NCI-H2171 (cell line): ENCODE data around the gene MUC13.
"Not testable (repeated sequence)": the region's sequence is repeated elsewhere in the genome, so short reads cannot be mapped to it uniquely, and the experiment has no call there.

Source experiments
- DNase-seq: peaks from one replicate; lab custom pipeline; 2025; lab: John Stamatoyannopoulos, UW

Gene MUC13

GRCh38 chr3:124934577-124934976 is at the start of gene MUC13:
TSS of gene MUC13 (minus strand) at chr3:124934751. CDS start at chr3:124934712, 39 bp downstream.
- no peak for DNase-seq

- no peak for DNase-seq
Measured at GRCh38 chr3:124982855-124983254, 48.3 kb upstream of the MUC13 start.

- no peak for DNase-seq
Measured at GRCh38 chr3:124981472-124981871, 46.9 kb upstream of the MUC13 start.

- no peak for DNase-seq
Measured at GRCh38 chr3:124978627-124979026, 44.1 kb upstream of the MUC13 start.

- DNase-seq: no peak
Measured at GRCh38 chr3:124976383-124976782, 41.8 kb upstream of the MUC13 start.

GRCh38 chr3:124974691-124975090 is 40.1 kb upstream of the MUC13 start:
- no peak for DNase-seq

GRCh38 chr3:124973290-124973689 is 38.7 kb upstream of the MUC13 start:
- no peak for DNase-seq

GRCh38 chr3:124972457-124972856 is 37.9 kb upstream of the MUC13 start:
- no peak for DNase-seq

- DNase-seq: no peak
Measured at GRCh38 chr3:124969963-124970722, 35.6 kb upstream of the MUC13 start.

- DNase-seq: no peak
Measured at GRCh38 chr3:124969190-124969589, 34.6 kb upstream of the MUC13 start.

GRCh38 chr3:124967964-124968363 is 33.4 kb upstream of the MUC13 start:
- DNase-seq: no peak

- DNase-seq: no peak
Measured at GRCh38 chr3:124966521-124967445, 32.2 kb upstream of the MUC13 start.

- DNase-seq: no peak
Measured at GRCh38 chr3:124965413-124965812, 30.9 kb upstream of the MUC13 start.

- no peak for DNase-seq
Measured at GRCh38 chr3:124964387-124964786, 29.8 kb upstream of the MUC13 start.

GRCh38 chr3:124963755-124964154 is 29.2 kb upstream of the MUC13 start:
- no peak for DNase-seq

GRCh38 chr3:124962403-124962940 is 27.9 kb upstream of the MUC13 start:
- DNase-seq: no peak

- DNase-seq: no peak
Measured at GRCh38 chr3:124960698-124961097, 26.1 kb upstream of the MUC13 start.

- DNase-seq: no peak
Measured at GRCh38 chr3:124960105-124960504, 25.6 kb upstream of the MUC13 start.

- not testable (repeated sequence) for DNase-seq
Measured at GRCh38 chr3:124957951-124958350, 23.4 kb upstream of the MUC13 start.

- DNase-seq: no peak
Measured at GRCh38 chr3:124952282-124952855, 17.8 kb upstream of the MUC13 start.

GRCh38 chr3:124951511-124952281 is 17.1 kb upstream of the MUC13 start:
- no peak for DNase-seq

- no peak for DNase-seq
Measured at GRCh38 chr3:124950026-124950425, 15.5 kb upstream of the MUC13 start.
